Activated naive CD8-positive, alpha-beta T cell treated with anti-CD3 and anti-CD28 coated beads, Interleukin-2, amount 50 U/mL, for 16 hours (primary cell): ENCODE results near the gene CDKN2D.
"Not testable (repeated sequence)": the region's sequence is repeated elsewhere in the genome, so short reads cannot be mapped to it uniquely, and the experiment has no call there.

ENCODE experiments used
- DNase-seq: peaks from one replicate; pipeline ENCODE4 v3.0.0-alpha.2; 2020; ENCODE audit warnings: low read depth, low spot score

CDKN2D gene

DNA sequence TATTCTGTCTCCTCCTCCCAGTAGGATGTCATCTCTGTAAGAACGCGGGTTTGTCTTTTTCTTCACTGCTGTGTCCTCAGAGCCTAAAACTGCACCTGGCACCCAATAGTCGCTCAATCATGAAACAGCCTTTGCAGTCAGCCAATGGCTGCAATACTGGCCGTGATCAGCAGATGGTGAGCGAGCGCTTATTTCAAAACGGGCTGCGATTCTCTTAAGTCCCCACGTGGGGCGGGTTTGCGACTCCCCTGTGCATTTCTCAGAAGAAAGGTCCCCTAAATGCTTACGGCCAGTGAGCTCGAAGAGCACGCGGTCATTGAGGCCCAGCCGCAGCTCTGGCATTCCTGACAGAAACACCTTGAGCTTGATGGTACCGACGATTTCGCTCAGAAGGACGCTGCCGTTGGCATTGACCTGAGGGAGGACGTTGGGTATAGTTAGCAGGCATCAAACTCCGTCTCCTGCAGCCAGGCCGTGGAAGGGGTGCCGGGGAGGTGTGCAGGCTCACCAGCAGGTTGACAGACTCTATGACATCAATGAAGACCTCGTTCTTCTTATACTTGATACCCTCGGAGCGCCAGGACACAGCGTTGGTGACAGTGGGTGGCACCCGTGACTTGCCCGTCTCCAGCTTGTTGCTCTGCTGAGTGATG lies 12.3 kb upstream of the CDKN2D start:
- DNase-seq, result peak; percentile 82

DNA sequence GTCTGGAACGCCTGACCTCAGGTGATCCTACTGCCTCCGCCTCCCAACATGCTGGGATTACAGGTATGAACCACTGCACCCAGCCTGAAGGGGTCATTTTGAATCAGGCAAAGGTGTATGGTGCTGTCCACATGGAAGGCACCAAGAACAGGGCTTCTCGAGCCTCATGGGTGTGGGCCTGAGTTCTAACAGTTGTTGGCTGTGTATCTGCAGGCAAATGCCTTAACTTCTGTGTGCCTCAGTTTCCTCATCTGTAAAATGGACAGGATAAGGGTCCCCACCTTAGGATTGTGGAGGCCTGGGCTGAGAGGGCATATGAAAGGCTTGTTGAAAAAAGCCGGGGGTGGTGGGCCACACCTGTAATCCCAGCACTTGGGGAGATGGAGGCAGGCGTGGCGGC lies 9.2 kb upstream of the CDKN2D start:
- DNase-seq, result no peak

GRCh38 chr19:10575011-10575716 lies 6.4 kb upstream of the CDKN2D start:
- no peak for DNase-seq

- DNase-seq, result no peak
These were observed 5.7 kb upstream of the CDKN2D start for GRCh38 chr19:10574462-10574861.

GRCh38 chr19:10573793-10574192 lies 5.0 kb upstream of the CDKN2D start:
- not testable (repeated sequence) for DNase-seq

- DNase-seq, result no peak
These were observed 535 bp downstream of the CDKN2D start for GRCh38 chr19:10568062-10568825.

DNA sequence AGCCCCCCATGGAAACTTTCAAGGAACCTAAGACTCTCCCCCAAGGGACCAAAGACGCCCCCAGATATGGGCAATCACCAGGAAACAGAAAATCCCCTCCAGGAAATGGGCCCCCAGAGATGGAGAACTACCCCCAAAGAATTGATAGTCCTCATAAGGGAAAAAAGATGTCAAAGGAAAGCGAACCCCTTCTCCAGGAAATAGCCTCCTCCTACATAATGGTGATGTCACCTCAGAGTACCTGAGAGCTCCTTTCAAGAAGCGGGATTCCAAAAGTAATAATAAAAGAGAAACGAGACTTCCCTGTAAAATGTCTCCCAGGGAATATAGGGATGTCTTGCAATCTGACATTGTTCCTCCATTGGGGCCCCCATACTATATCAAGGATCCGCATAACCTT lies 1.1 kb downstream of the CDKN2D start:
- no peak for DNase-seq

- DNase-seq, result no peak
These were observed 1.9 kb downstream of the CDKN2D start for GRCh38 chr19:10566658-10567410.

- no peak for DNase-seq
These were observed 2.4 kb downstream of the CDKN2D start for GRCh38 chr19:10566408-10566657.

- peak; percentile 92 for DNase-seq
These were observed 3.0 kb downstream of the CDKN2D start, which contains the start of gene KRI1 for GRCh38 chr19:10565567-10566407. Gene KRI1 (minus strand): TSS chr19:10566010. CDS start chr19:10565999, 11 bp downstream.

GRCh38 chr19:10565028-10565566 lies 3.7 kb downstream of the CDKN2D start:
- DNase-seq, result no peak

DNA sequence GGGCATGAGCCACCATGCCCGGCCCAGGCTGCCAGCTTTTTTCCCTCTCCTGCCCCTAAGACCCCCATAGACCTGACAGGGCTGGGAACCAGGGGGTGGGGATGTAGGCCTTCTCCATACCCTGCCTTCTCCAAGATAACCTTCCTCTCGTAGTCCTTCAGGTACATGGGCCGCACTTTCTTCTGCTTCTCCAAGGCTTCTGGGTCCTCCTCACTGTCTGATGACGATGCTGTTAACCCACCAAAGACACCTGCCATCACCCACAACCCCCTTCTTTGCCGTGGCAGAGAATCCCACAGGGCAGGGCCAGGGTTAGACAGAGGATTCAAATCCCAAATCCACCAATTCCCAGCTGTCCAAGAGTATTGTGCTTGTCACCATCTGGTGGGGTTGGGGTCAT lies 6.2 kb downstream of the CDKN2D start:
- no peak for DNase-seq

GRCh38 chr19:10560154-10560553 lies 8.6 kb downstream of the CDKN2D start:
- DNase-seq, result no peak

GRCh38 chr19:10557603-10558197 lies 11.1 kb downstream of the CDKN2D start:
- no peak for DNase-seq

- DNase-seq, result no peak
These were observed 13.2 kb downstream of the CDKN2D start for GRCh38 chr19:10555610-10555973.

GRCh38 chr19:10554760-10555609 lies 13.8 kb downstream of the CDKN2D start:
- DNase-seq, result no peak

- no peak for DNase-seq
These were observed 14.8 kb downstream of the CDKN2D start for GRCh38 chr19:10553943-10554381.

- no peak for DNase-seq
These were observed 15.6 kb downstream of the CDKN2D start for GRCh38 chr19:10553087-10553667.

DNA sequence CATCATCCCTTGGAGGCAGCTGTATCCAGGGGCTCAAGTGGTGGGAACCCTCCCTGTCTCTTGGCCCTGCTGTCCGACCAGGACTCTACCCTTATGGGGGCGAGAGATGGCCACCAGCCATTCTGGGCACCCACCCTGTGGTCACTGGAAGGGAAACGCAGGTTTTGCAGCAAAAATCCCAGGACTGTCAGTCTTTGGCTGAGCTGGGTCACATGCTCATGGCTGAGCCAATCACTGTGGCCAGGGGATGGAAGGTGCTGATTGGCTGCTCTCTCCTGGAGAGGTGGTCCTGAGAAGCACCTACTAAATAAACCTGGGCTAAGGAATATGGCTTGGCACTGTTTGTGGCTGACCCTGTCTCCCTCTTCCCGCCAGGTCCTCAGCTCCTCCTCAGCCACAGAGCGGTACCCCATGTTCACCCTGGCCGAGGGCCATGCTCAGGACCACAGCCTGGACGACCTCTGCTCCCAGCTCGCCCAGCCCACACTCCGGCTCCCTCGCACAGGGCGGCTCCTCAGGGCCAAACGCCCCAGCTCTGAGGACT lies 16.2 kb downstream of the CDKN2D start:
- DNase-seq, result no peak
